ENCODE measurements around the gene PPM1E.

Gene PPM1E

GRCh38 chr17:58822148-58823050 is 66.7 kb downstream of the PPM1E start:
- TF ChIP-seq ARNTL (CRISPR knock-in tag; IDR thresholded peaks at IDR 0.05; ENCODE audit: borderline replicate concordance, low read depth) (no peak), TOX (CRISPR knock-in tag; IDR thresholded peaks at IDR 0.05; ENCODE audit: borderline replicate concordance) (no peak)

GRCh38 chr17:58823051-58823525 is 67.4 kb downstream of the PPM1E start:
- no peak for TF ChIP-seq OSR1 (CRISPR knock-in tag; IDR thresholded peaks at IDR 0.05)
- no peak for ATAC-seq

More at GRCh38 chr17:58822148-58823050, 66.7 kb downstream of the PPM1E start:
- ATAC-seq: no peak

GRCh38 chr17:58829172-58829637 is 73.6 kb downstream of the PPM1E start:
- ATAC-seq: no peak
- TF ChIP-seq ZNF70 (CRISPR knock-in tag; IDR thresholded peaks at IDR 0.05): no peak
- no peak for TF ChIP-seq ZC3H10 (CRISPR knock-in tag; IDR thresholded peaks at IDR 0.05)
- no peak for TF ChIP-seq RARB (CRISPR knock-in tag; IDR thresholded peaks at IDR 0.05)
- TF ChIP-seq ZNF565 (CRISPR knock-in tag; conservative IDR thresholded peaks at IDR 0.05; ENCODE audit: low read depth): no peak
- no peak for TF ChIP-seq ZFP30 (CRISPR knock-in tag; IDR thresholded peaks at IDR 0.05)
- no peak for TF ChIP-seq SNAI2 (CRISPR knock-in tag; IDR thresholded peaks at IDR 0.05)
- no peak for TF ChIP-seq PPARA (CRISPR knock-in tag; IDR thresholded peaks at IDR 0.05; ENCODE audit: borderline replicate concordance)
- no peak for TF ChIP-seq ZFP3 (CRISPR knock-in tag; IDR thresholded peaks at IDR 0.05)
- TF ChIP-seq GLIS3 (CRISPR knock-in tag; IDR thresholded peaks at IDR 0.05): no peak
- TF ChIP-seq CSDC2 (CRISPR knock-in tag; IDR thresholded peaks at IDR 0.05): no peak

DNA sequence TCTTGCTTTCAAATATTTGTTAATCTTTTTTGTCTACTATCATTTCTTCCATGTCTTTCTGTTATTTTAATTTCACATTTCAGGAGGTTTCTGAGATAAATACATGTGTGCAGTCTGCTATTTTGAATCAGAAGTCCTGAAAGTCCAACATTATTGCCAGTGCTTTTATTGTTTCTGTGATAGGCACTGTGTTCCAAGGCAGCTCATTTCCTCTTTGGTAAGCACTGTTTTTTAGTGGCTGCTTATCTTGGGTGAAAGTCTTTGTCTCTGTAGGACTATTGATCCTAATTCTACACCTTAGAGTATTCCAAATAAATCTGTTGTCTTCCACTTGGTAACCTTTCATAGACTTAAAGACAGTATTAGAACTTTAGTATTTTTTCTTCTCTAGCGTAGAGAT is 76.1 kb downstream of the PPM1E start:
- ATAC-seq: no peak
- TF ChIP-seq TOX (CRISPR knock-in tag; IDR thresholded peaks at IDR 0.05; ENCODE audit: borderline replicate concordance) (no peak), SNAI2 (CRISPR knock-in tag; IDR thresholded peaks at IDR 0.05) (no peak), ZFP30 (CRISPR knock-in tag; IDR thresholded peaks at IDR 0.05) (no peak), ISL1 (CRISPR knock-in tag; IDR thresholded peaks at IDR 0.05) (no peak), CSDC2 (CRISPR knock-in tag; IDR thresholded peaks at IDR 0.05) (no peak), ZNF565 (CRISPR knock-in tag; conservative IDR thresholded peaks at IDR 0.05; ENCODE audit: low read depth) (no peak), ZFP3 (CRISPR knock-in tag; IDR thresholded peaks at IDR 0.05) (no peak), ARNTL (CRISPR knock-in tag; IDR thresholded peaks at IDR 0.05; ENCODE audit: borderline replicate concordance, low read depth) (no peak), ZNF70 (CRISPR knock-in tag; IDR thresholded peaks at IDR 0.05) (no peak)

- TF ChIP-seq ZNF565 (CRISPR knock-in tag; conservative IDR thresholded peaks at IDR 0.05; ENCODE audit: low read depth) (no peak), ARNTL (CRISPR knock-in tag; IDR thresholded peaks at IDR 0.05; ENCODE audit: borderline replicate concordance, low read depth) (no peak), CSRNP3 (CRISPR knock-in tag; IDR thresholded peaks at IDR 0.05) (no peak), TOX (CRISPR knock-in tag; IDR thresholded peaks at IDR 0.05; ENCODE audit: borderline replicate concordance) (no peak), BACH2 (CRISPR knock-in tag; IDR thresholded peaks at IDR 0.05; ENCODE audit: borderline replicate concordance) (no peak), CREB5 (CRISPR knock-in tag; IDR thresholded peaks at IDR 0.05; ENCODE audit: low read depth) (no peak), RARB (CRISPR knock-in tag; IDR thresholded peaks at IDR 0.05) (no peak), CSDC2 (CRISPR knock-in tag; IDR thresholded peaks at IDR 0.05) (no peak), SNAI2 (CRISPR knock-in tag; IDR thresholded peaks at IDR 0.05) (no peak), ISL1 (CRISPR knock-in tag; IDR thresholded peaks at IDR 0.05) (no peak), PPARA (CRISPR knock-in tag; IDR thresholded peaks at IDR 0.05; ENCODE audit: borderline replicate concordance) (no peak), POU6F1 (CRISPR knock-in tag; IDR thresholded peaks at IDR 0.05; ENCODE audit: borderline replicate concordance, low read depth) (no peak)
- ATAC-seq: no peak
Observed at GRCh38 chr17:58832514-58832913, 76.9 kb downstream of the PPM1E start.

DNA sequence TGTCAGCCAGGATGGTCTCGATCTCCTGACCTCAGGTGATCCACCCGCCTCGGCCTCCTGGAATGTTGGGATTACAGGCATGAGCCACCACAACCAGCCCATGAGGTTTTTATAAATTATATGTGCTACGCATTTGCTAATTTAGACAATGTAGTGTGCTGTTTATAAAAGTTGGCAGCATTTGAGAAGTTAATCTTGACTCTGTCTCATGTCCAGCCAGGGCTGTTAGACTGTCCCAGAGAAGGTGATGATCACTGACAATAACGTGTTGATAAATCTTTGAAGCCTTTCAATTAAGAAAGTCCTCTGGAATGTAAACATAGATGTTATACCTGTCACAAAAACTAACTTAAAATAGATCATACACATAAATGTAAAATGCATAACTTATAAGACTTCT is 82.0 kb downstream of the PPM1E start:
- no peak for ATAC-seq
- TF ChIP-seq ESRRG (CRISPR knock-in tag; IDR thresholded peaks at IDR 0.05) (no peak), ISL1 (CRISPR knock-in tag; IDR thresholded peaks at IDR 0.05) (no peak), ARNTL (CRISPR knock-in tag; IDR thresholded peaks at IDR 0.05; ENCODE audit: borderline replicate concordance, low read depth) (no peak), PPARA (CRISPR knock-in tag; IDR thresholded peaks at IDR 0.05; ENCODE audit: borderline replicate concordance) (no peak), OSR1 (CRISPR knock-in tag; IDR thresholded peaks at IDR 0.05) (no peak), GLIS3 (CRISPR knock-in tag; IDR thresholded peaks at IDR 0.05) (no peak), PATZ1 (CRISPR knock-in tag; IDR thresholded peaks at IDR 0.05; ENCODE audit: borderline replicate concordance) (no peak), TSHZ2 (CRISPR knock-in tag; IDR thresholded peaks at IDR 0.05) (no peak), SNAI2 (CRISPR knock-in tag; IDR thresholded peaks at IDR 0.05) (no peak)
